Vagina (tissue), 2 donors: Measurements from ENCODE around the gene TMEM62.

ENCODE experiments used
- CTCF ChIP-seq, 3 experiments: fragments of 450-650 bp in 2 of 3; fragments of 200-600 bp in 1 of 3; sonication (generic) in 1 of 3; IDR thresholded peaks; one replicate each; pipeline ENCODE4 v1.5.1; 2017 to 2019; ENCODE audit warnings: antibody characterized with exemption in 3 of 3, mild to moderate bottlenecking in 2 of 3, moderate library complexity in 2 of 3
- POLR2AphosphoS5 ChIP-seq, 2 donors: sonication (generic); formaldehyde crosslinking; IDR thresholded peaks; one replicate each; pipeline ENCODE4 v1.9.0; 2017; ENCODE audit warnings: antibody characterized with exemption in 2 of 2, mild to moderate bottlenecking in 2 of 2, low read depth in 1 of 2; ENCODE audit not compliant: insufficient read depth in 1 of 2

GRCh38 chr15:43209059-43209824 lies 75.9 kb downstream of the TMEM62 start:
- no peak for TF ChIP-seq CTCF (IDR thresholded peaks at IDR 0.05)
- no peak for TF ChIP-seq POLR2AphosphoS5 (IDR thresholded peaks at IDR 0.05; ENCODE audit: insufficient read depth in 1 of 2, low read depth in 1 of 2)
